GM12878 (cell line): ENCODE measurements around the gene CCDC12. TPM values are rescaled to one million over a fixed set of nuclear protein-coding genes. Genes with fewer than 3 reads are reported as not detected.

Experiments
- ATAC-seq: fragments of 200-7000 bp; cut with Tn5 transposase; 3 replicates; pipeline ENCODE4 v1.9.1; 2020; ENCODE audit warnings: mild to moderate bottlenecking, moderate library complexity
- BruUV-seq: library from RNA; stranded (reverse); fragments of 400-500 nt; replicated peaks from 2 replicates; lab custom pipeline; 2021; lab: Mats Ljungman, UMichigan
- CTCF ChIA-PET: fragments of 300-600 bp; sonication (Branson Sonifier 250); formaldehyde crosslinking; extraction: SDS; loops from one replicate; lab custom pipeline; 2021; ENCODE audit warnings: inconsistent platforms; lab: Yijun Ruan, JAX
- POLR2A ChIA-PET: fragments of 350-600 bp; formaldehyde crosslinking; extraction: SDS; loops from one replicate; lab custom pipeline; 2021; ENCODE audit warnings: inconsistent platforms; lab: Charles Lee
- RAD21 ChIA-PET: fragments of 300-600 bp; sonication (Branson Sonifier 250); formaldehyde crosslinking; loops from one replicate; lab custom pipeline; 2023; ENCODE audit warnings: antibody characterized with exemption; ENCODE audit not compliant: unreplicated experiment; lab: Charles Lee
- SMC1A ChIA-PET: fragments of 300-600 bp; sonication (Branson Sonifier 250); formaldehyde crosslinking; loops from one replicate; lab custom pipeline; 2023; ENCODE audit not compliant: unreplicated experiment, uncharacterized antibody; lab: Charles Lee
- DNase-seq: peaks from one replicate; pipeline ENCODE4 v3.0.0-alpha.2; 2011; ENCODE audit warnings: low read depth, low spot score
- FAIRE-seq: peaks from 3 replicates; lab custom pipeline; 2011; peaks lifted over from hg19 to GRCh38; lab: Jason Lieb, UNC
- H2AFZ ChIP-seq: 2 replicates; pipeline ENCODE4 v1.6.0; 2011; ENCODE audit warnings: low read depth, low read length, control low read depth; ENCODE audit not compliant: control insufficient read depth
- H3K27ac ChIP-seq: 2 replicates; pipeline ENCODE4 v1.5.1; 2011; ENCODE audit warnings: control low read depth; ENCODE audit not compliant: control insufficient read depth, insufficient read depth
- H3K27me3 ChIP-seq, 2 experiments: replicated peaks in 1 of 2; 2 replicates each; pipeline versions ENCODE4 v1.6.0 to v1.6.1; 2011; ENCODE audit warnings: low read length in 1 of 2; ENCODE audit not compliant: control insufficient read depth in 2 of 2, insufficient read depth in 2 of 2
- H3K36me3 ChIP-seq, 2 experiments: 2 replicates each; pipeline ENCODE4 v1.5.1; 2011; ENCODE audit warnings: low read length in 1 of 2; ENCODE audit not compliant: control insufficient read depth in 2 of 2, insufficient read depth in 2 of 2
- H3K4me1 ChIP-seq: 2 replicates; pipeline ENCODE4 v1.6.1; 2011; ENCODE audit warnings: mild to moderate bottlenecking, low read length, moderate library complexity, mixed read lengths; ENCODE audit not compliant: control insufficient read depth, insufficient read depth
- H3K4me2 ChIP-seq: 2 replicates; pipeline ENCODE4 v1.6.0; 2011; ENCODE audit warnings: control low read depth; ENCODE audit not compliant: control insufficient read depth, insufficient read depth
- H3K4me3 ChIP-seq: fragments of 200-600 bp; sonication (generic); 2 replicates; pipeline ENCODE4 v1.5.1; 2016
- H3K79me2 ChIP-seq: 2 replicates; pipeline ENCODE4 v1.6.0; 2011; ENCODE audit warnings: low read length; ENCODE audit not compliant: control insufficient read depth, insufficient read depth
- H3K9ac ChIP-seq: 2 replicates; pipeline ENCODE4 v1.8.0; 2011; ENCODE audit warnings: low read length, control low read depth, mixed read lengths; ENCODE audit not compliant: control insufficient read depth, insufficient read depth
- H3K9me3 ChIP-seq: replicated peaks from 3 replicates; pipeline ENCODE4 v1.5.1; 2011; ENCODE audit warnings: mild to moderate bottlenecking, low read length; ENCODE audit not compliant: control insufficient read depth, insufficient read depth
- H4K20me1 ChIP-seq: 2 replicates; pipeline ENCODE4 v1.6.0; 2011; ENCODE audit not compliant: control insufficient read depth, insufficient read depth
- CEBPZ ChIP-seq: fragments of 150-350 bp; IDR thresholded peaks from 2 replicates; pipeline ENCODE4 v1.6.1; 2016; ENCODE audit warnings: low read depth, low read length
- HCFC1 ChIP-seq: fragments of 150-350 bp; IDR thresholded peaks from 2 replicates; pipeline ENCODE4 v1.6.1; 2014; ENCODE audit warnings: low read length
- IKZF2 ChIP-seq, 2 experiments: fragments of 450-650 bp; IDR thresholded peaks; 2 replicates each; pipeline ENCODE4 v1.6.1; 2017; ENCODE audit warnings: mild to moderate bottlenecking in 2 of 2, moderate library complexity in 2 of 2
- IRF4 ChIP-seq: IDR thresholded peaks from 2 replicates; pipeline ENCODE4 v1.6.1; 2011; ENCODE audit warnings: low read depth, low read length
- JUNB ChIP-seq: IDR thresholded peaks from 2 replicates; pipeline ENCODE4 v1.6.1; 2016; ENCODE audit warnings: antibody characterized with exemption, mild to moderate bottlenecking
- MLLT1 ChIP-seq: fragments of 450-650 bp; IDR thresholded peaks from 2 replicates; pipeline ENCODE4 v1.6.1; 2016; ENCODE audit warnings: mild to moderate bottlenecking
- RBBP5 ChIP-seq: fragments of 200-600 bp; sonication (generic); conservative IDR thresholded peaks from 2 replicates; pipeline ENCODE4 v1.6.1; 2016
- YY1 ChIP-seq: IDR thresholded peaks from 2 replicates; pipeline ENCODE4 v1.6.1; 2011; ENCODE audit warnings: low read depth, mild to moderate bottlenecking, low read length
- WGBS: methylation state at CpG from one replicate; pipeline ENCODE4 v1.1.6; 2016; ENCODE audit warnings: low lambda C conversion rate; ENCODE audit not compliant: insufficient replicate concordance, insufficient coverage; ENCODE audit errors: missing lambda C conversion rate; 5-methylcytosine and 5-hydroxymethylcytosine counted together
- in situ Hi-C: fragments of 300-500 bp; cut with MboI; formaldehyde crosslinking; loops from 9 replicates; pipeline ENCODE4 v1.14.3; 2018; ENCODE audit warnings: mixed read lengths
- intact Hi-C: fragments of 100-400 bp; cut with micrococcal nuclease; formaldehyde crosslinking; loops from one replicate; pipeline ENCODE4 v1.14.2; 2022; ENCODE audit not compliant: unreplicated experiment
- polyA plus RNA-seq, 11 experiments: library from polyadenylated mRNA; depleted of rRNA in 4 of 11; unstranded in 6 of 11; stranded (reverse) in 5 of 11; fragments of >200 nt; fragmentation: Nextera tagmentation in 4 of 11; fragmentation: Illumina TruSeq in 1 of 11; extraction: Ambion mirVana in 4 of 11; extraction: Trizol in 1 of 11; gene quantifications; 1 replicate in 1 of 11; 2 replicates in 10 of 11; pipeline versions ENCODE4 v1.2.1 to v1.2.3, GENCODE V29; 2011 to 2016; ENCODE audit warnings: inconsistent platforms in 2 of 11, missing spikeins in 2 of 11, low read depth in 1 of 11
- total RNA-seq, 4 experiments: library from RNA; depleted of rRNA in 3 of 4; stranded (reverse); fragments of >200 nt in 3 of 4; fragmentation: Illumina TruSeq in 1 of 4; extraction: Trizol in 1 of 4; gene quantifications; 2 replicates each; pipeline versions ENCODE4 v1.2.1 to v1.2.3, GENCODE V29; 2013 to 2021

The CCDC12 gene
- total and polyA plus RNA-seq, 10 of the 15 experiments (the other 5 are each of a cell fraction or from before 2014, with no cell fraction given), result 9.2 to 91.4 (median 61.3) TPM

GRCh38 chr3:46884929-46885328, 91.6 kb downstream of the CCDC12 start:
- no peak overlapping the region for H3K27ac ChIP-seq
- TF ChIP-seq JUNB (no peak), IKZF2 (IDR thresholded peaks at IDR 0.05) (no peak), RBBP5 (no peak), CEBPZ (no peak), IRF4 (no peak), YY1 (no peak), MLLT1 (no peak), HCFC1 (no peak)
- DNase-seq, result no peak
- no peaks in the 10 kb centered on the region for H3K36me3 ChIP-seq
- no peaks in the 10 kb centered on the region for H3K9me3 ChIP-seq
- ChIA-PET SMC1A (interaction anchor here (1.4 kb wide), 1 partner anchor 11 kb away, joined by 3 read pairs; no protein-coding TSS in a partner anchor), RAD21 (no interaction called here), CTCF (interaction anchor here (1.1 to 1.2 kb wide), 2 partner anchors 10 to 12 kb away, joined by 3 to 6 read pairs; no protein-coding TSS in a partner anchor), POLR2A (no interaction called here)
- no TSS peak for BruUV-seq
- H3K79me2 ChIP-seq, result no peaks in the 10 kb centered on the region
- H3K4me2 ChIP-seq, result no peak overlapping the region
- no peak overlapping the region for H3K4me3 ChIP-seq
- no peaks in the 10 kb centered on the region for H3K4me1 ChIP-seq
- no peak for FAIRE-seq
- intact Hi-C loops (no loop called here), in situ Hi-C loops (no loop called here)
- no peak for ATAC-seq
- no peak overlapping the region for H3K9ac ChIP-seq
- H2AFZ ChIP-seq, result no peak overlapping the region
- WGBS, result 34% methylated on average over 7 of the region's 7 CpGs
- no peaks in the 10 kb centered on the region for H4K20me1 ChIP-seq
- H3K27me3 ChIP-seq, result peaks cover 11 to 17% of the 10 kb centered on the region in 2 experiments
